GM19238 (cell line): ENCODE measurements around the gene TNIP2.
"Not testable (repeated sequence)": the region's sequence is repeated elsewhere in the genome, so short reads cannot be mapped to it uniquely, and the experiment has no call there.

Source experiments
- DNase-seq: peaks from one replicate; pipeline ENCODE4 v3.0.0; 2011; ENCODE audit warnings: low spot score; ENCODE audit not compliant: insufficient read length

The TNIP2 gene

GRCh38 chr4:2744576-2745270 is 11.4 kb downstream of the TNIP2 start:
- no peak for DNase-seq

- no peak for DNase-seq
Observed at GRCh38 chr4:2743518-2744445, 12.4 kb downstream of the TNIP2 start.

GRCh38 chr4:2742823-2743517 is 13.2 kb downstream of the TNIP2 start:
- no peak for DNase-seq

- no peak for DNase-seq
Observed at GRCh38 chr4:2742081-2742822, 13.9 kb downstream of the TNIP2 start.

GRCh38 chr4:2741626-2742025 is 14.5 kb downstream of the TNIP2 start:
- DNase-seq = no peak

GRCh38 chr4:2738296-2738695 is 17.8 kb downstream of the TNIP2 start:
- not testable (repeated sequence) for DNase-seq

GRCh38 chr4:2735869-2736268 is 20.3 kb downstream of the TNIP2 start:
- no peak for DNase-seq

- no peak for DNase-seq
Observed at GRCh38 chr4:2734612-2735011, 21.5 kb downstream of the TNIP2 start.

GRCh38 chr4:2733844-2734574 is 22.1 kb downstream of the TNIP2 start:
- no peak for DNase-seq

GRCh38 chr4:2733001-2733843 is 22.9 kb downstream of the TNIP2 start:
- no peak for DNase-seq

- DNase-seq = no peak
Observed at GRCh38 chr4:2732526-2732925, 23.6 kb downstream of the TNIP2 start.

GRCh38 chr4:2731907-2732317 is 24.2 kb downstream of the TNIP2 start:
- no peak for DNase-seq

GRCh38 chr4:2729533-2729875 is 26.6 kb downstream of the TNIP2 start:
- DNase-seq = no peak

- DNase-seq = no peak
Observed at GRCh38 chr4:2728806-2729532, 27.2 kb downstream of the TNIP2 start.

- DNase-seq = no peak
Observed at GRCh38 chr4:2728221-2728620, 27.9 kb downstream of the TNIP2 start.

- not testable (repeated sequence) for DNase-seq
Observed at GRCh38 chr4:2726881-2727280, 29.3 kb downstream of the TNIP2 start.

GRCh38 chr4:2725380-2725779 is 30.8 kb downstream of the TNIP2 start:
- no peak for DNase-seq

- DNase-seq = no peak
Observed at GRCh38 chr4:2723751-2724150, 32.4 kb downstream of the TNIP2 start.

- DNase-seq = no peak
Observed at GRCh38 chr4:2722033-2722432, 34.1 kb downstream of the TNIP2 start.
